ENCODE results near the gene GP2. TPM values are rescaled to one million over a fixed set of nuclear protein-coding genes. Genes with fewer than 3 reads are reported as not detected.
"Not testable (repeated sequence)": the region's sequence is repeated elsewhere in the genome, so short reads cannot be mapped to it uniquely, and the experiment has no call there.

Gene GP2
- total RNA-seq, 6 experiments from 2014 or later: 0.12 TPM; not detected in 5

DNA sequence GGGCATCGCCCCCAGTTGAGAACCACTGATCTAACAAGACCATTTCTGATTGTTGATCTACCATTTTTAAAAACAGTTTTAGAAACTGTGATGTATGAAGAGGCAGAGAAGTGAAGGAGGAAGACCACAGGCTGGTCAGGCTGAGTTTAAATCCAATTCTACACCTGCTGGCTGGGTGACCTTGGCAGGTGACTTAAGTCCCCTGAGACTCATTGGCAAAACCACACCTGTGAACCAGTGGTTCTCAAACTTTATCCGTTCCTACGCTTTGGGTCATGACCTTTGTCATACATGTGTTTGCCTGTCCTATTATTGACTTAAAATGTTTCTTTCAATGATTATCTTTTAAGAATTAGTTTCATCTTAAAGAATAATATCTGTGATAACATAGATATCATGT lies 2.3 kb downstream of the GP2 start:
- 56% methylated on average over 3 of the region's 3 CpGs for WGBS (ENCODE audit: insufficient coverage, low coverage, low lambda C conversion rate, missing lambda C conversion rate)
- no peak overlapping the region for H3K4me3 ChIP-seq
- no peaks in the 10 kb centered on the region for H3K9me3 ChIP-seq
- no peaks in the 10 kb centered on the region for H3K4me1 ChIP-seq
- no peaks in the 10 kb centered on the region for H3K27me3 ChIP-seq
- ATAC-seq (no peak), DNase-seq (no peak)
- H3K36me3 ChIP-seq: no peaks in the 10 kb centered on the region
- no peak for TF ChIP-seq CTCF (IDR thresholded peaks at IDR 0.05)
- no peak for TF ChIP-seq POLR2A (IDR thresholded peaks at IDR 0.05)
- intact Hi-C loops (cut with DNase I): no loop called here
- no peak overlapping the region for H3K27ac ChIP-seq

DNA sequence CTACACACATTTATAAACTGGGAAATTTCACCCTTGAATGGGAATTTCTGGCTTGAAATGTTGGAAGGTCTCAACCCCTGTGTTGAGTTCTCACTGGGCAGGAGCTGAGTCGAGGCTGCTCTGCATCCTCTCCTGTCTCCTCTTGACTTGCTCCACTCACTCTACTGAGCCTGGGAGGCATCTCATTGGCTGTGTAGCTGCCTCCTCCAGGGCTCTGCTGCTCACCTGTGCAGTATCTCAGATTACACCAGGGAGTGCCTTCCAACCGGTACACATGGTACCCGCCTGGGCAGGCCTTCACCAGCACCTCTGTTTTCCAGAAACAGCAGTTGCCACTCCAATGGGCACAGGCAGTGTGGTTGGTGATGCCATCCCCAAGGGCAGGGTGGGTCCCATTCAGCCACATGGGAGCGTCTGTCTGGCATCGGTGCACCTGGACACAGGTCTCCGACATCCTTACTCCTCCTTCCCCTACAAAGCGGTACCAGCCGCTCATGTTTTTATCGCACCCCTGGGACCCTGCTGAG lies 3.7 kb downstream of the GP2 start:
- no peak for TF ChIP-seq CTCF (IDR thresholded peaks at IDR 0.05)
- TF ChIP-seq POLR2A (IDR thresholded peaks at IDR 0.05): no peak
- no peak for ATAC-seq
- Histone ChIP-seq H3K27me3 (no peaks in the 10 kb centered on the region), H3K36me3 (no peaks in the 10 kb centered on the region), H3K27ac (no peak overlapping the region), H3K4me1 (no peaks in the 10 kb centered on the region), H3K4me3 (no peak overlapping the region), H3K9me3 (no peaks in the 10 kb centered on the region)
- WGBS (ENCODE audit: insufficient coverage, low coverage, low lambda C conversion rate, missing lambda C conversion rate): 93% methylated on average over 5 of the region's 9 CpGs
- no peak for DNase-seq
- intact Hi-C loops (cut with DNase I): no loop called here

DNA sequence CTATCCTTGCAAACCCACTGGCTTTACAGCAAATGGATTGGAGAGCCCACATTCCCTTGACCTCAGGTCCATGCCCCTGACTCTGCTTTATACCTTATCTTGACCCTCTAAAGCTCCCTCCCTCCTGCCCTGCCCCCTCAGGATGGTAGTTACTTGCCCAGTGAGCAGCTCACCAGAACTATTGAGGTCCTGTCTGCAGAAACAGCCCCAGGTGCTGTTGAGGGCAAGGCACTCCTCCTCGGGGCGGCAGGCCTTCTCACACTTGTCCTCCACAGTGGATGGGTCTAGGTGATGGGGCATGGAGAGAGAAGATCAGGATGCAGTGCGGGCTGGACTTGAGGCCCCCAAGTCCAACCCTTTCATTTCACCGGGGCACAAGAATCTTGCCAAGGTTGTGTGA lies 4.6 kb downstream of the GP2 start:
- WGBS (ENCODE audit: insufficient coverage, low coverage, low lambda C conversion rate, missing lambda C conversion rate): 75% methylated on average over 3 of the region's 4 CpGs
- H3K9me3 ChIP-seq: no peaks in the 10 kb centered on the region
- DNase-seq: no peak
- no peak for TF ChIP-seq POLR2A (IDR thresholded peaks at IDR 0.05)
- TF ChIP-seq CTCF (IDR thresholded peaks at IDR 0.05): no peak
- no peak overlapping the region for H3K4me3 ChIP-seq
- no peaks in the 10 kb centered on the region for H3K36me3 ChIP-seq
- no peak for ATAC-seq
- no peak overlapping the region for H3K27ac ChIP-seq
- H3K27me3 ChIP-seq: no peaks in the 10 kb centered on the region
- no peaks in the 10 kb centered on the region for H3K4me1 ChIP-seq
- intact Hi-C loops (cut with DNase I): no loop called here

- DNase-seq (no peak), ATAC-seq (no peak)
- H3K27me3 ChIP-seq: no peaks in the 10 kb centered on the region
- H3K36me3 ChIP-seq: no peaks in the 10 kb centered on the region
- no peak overlapping the region for H3K27ac ChIP-seq
- H3K4me1 ChIP-seq: no peaks in the 10 kb centered on the region
- WGBS (ENCODE audit: insufficient coverage, low coverage, low lambda C conversion rate, missing lambda C conversion rate): 78% methylated on average over 1 of the region's 1 CpG
- intact Hi-C loops (cut with DNase I): no loop called here
- TF ChIP-seq CTCF (IDR thresholded peaks at IDR 0.05) (no peak), POLR2A (IDR thresholded peaks at IDR 0.05) (no peak)
- H3K9me3 ChIP-seq: no peaks in the 10 kb centered on the region
- H3K4me3 ChIP-seq: no peak overlapping the region
Measured at GRCh38 chr16:20321671-20322070, 5.6 kb downstream of the GP2 start.

- 100% methylated on average over 2 of the region's 2 CpGs for WGBS (ENCODE audit: insufficient coverage, low coverage, low lambda C conversion rate, missing lambda C conversion rate)
- H3K4me3 ChIP-seq; H3K36me3 ChIP-seq; H3K27me3 ChIP-seq; DNase-seq; intact Hi-C loops (cut with DNase I); H3K27ac ChIP-seq; H3K4me1 ChIP-seq; ATAC-seq; H3K9me3 ChIP-seq: not testable (repeated sequence)
Measured at GRCh38 chr16:20321051-20321450, 6.3 kb downstream of the GP2 start.

All from right lobe of liver (tissue), 6 donors.